SK-N-MC (cell line): ENCODE data around the gene ADCY9.

Experiments
- EZH2 ChIP-seq: fragments of 200-600 bp; sonication (generic); IDR thresholded peaks from one replicate; pipeline ENCODE4 v1.6.1; 2017; ENCODE audit warnings: antibody characterized with exemption
- FOXP2 ChIP-seq: optimal IDR thresholded peaks from 2 replicates; pipeline ENCODE3; 2011; ENCODE audit warnings: mild to moderate bottlenecking, moderate library complexity; ENCODE audit not compliant: insufficient read depth; ENCODE audit errors: extremely low read length, control extremely low read depth
- POLR2AphosphoS5 ChIP-seq: IDR thresholded peaks from 2 replicates; pipeline ENCODE4 v1.6.1; 2012; ENCODE audit warnings: mild to moderate bottlenecking, low read depth, low read length, borderline replicate concordance

- TF ChIP-seq EZH2 (no peak), FOXP2 (no peak), POLR2AphosphoS5 (no peak)
These were observed 19.7 kb downstream of the ADCY9 start for GRCh38 chr16:4096509-4096908.
